ENCODE measurements around the gene RMC1. TPM values are rescaled to one million over a fixed set of nuclear protein-coding genes. Genes with fewer than 3 reads are reported as not detected.
A peak's percentile ranks its signal among the peaks of the same experiment; 100 is the strongest.

RMC1 gene
- total RNA-seq, 1 donor from 2014 or later = 25.0 TPM

DNA sequence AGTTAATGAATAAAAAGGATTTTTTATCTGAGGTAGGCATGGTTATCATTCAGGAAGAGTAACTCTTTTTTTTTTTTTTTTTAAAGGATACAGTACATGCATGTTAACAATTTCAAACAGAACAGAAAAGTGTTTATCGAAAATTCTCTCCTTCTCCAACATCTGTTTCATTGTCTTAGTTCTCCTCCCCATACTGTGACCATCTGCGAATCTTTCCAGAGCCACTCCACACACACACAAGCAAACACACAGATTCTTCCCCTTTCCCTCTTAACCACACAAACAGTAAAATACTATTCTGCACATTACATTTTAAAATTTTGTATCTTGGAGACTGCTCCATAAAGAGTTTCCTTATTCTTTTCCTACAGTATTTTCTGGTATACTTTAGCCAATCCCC is 45.0 kb downstream of the RMC1 start:
- Mint-ChIP-seq H3K9me3 (no peaks in the 10 kb centered on the region), H3K4me3 (no peak overlapping the region), H3K27ac (peak overlapping the region; percentile 8), H3K36me3 (peaks cover 38% of the 10 kb centered on the region), H3K27me3 (no peaks in the 10 kb centered on the region), H3K4me1 (ENCODE audit: unreplicated experiment) (peaks cover 7% of the 10 kb centered on the region)
- TF ChIP-seq, protein P1, sequence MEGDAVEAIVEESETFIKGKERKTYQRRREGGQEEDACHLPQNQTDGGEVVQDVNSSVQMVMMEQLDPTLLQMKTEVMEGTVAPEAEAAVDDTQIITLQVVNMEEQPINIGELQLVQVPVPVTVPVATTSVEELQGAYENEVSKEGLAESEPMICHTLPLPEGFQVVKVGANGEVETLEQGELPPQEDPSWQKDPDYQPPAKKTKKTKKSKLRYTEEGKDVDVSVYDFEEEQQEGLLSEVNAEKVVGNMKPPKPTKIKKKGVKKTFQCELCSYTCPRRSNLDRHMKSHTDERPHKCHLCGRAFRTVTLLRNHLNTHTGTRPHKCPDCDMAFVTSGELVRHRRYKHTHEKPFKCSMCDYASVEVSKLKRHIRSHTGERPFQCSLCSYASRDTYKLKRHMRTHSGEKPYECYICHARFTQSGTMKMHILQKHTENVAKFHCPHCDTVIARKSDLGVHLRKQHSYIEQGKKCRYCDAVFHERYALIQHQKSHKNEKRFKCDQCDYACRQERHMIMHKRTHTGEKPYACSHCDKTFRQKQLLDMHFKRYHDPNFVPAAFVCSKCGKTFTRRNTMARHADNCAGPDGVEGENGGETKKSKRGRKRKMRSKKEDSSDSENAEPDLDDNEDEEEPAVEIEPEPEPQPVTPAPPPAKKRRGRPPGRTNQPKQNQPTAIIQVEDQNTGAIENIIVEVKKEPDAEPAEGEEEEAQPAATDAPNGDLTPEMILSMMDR (conservative IDR thresholded peaks at IDR 0.05) = no peak
- DNase-seq (ENCODE audit: extremely low spot score, unreplicated experiment) = no peak

DNA sequence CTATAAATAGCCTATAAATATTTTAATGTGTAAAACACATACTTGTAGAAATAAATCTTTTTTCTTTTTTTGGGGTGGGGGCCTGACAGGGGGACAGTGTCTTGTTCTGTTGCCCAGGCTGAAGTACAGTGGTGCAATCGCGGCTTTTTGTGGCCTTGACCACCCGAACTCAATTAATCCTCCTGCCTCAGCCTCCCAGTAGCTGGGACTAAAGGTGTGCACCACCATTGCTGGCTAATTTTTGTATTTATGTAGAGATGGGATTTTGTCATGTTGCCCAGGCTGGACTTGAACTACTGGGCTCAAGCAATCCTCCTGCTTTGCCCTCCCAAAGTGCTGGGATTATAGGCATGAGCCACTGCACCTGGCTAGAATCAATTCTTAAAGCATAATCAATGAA is 45.4 kb downstream of the RMC1 start:
- Mint-ChIP-seq H3K4me1 (ENCODE audit: unreplicated experiment) (peaks cover 7% of the 10 kb centered on the region), H3K9me3 (no peaks in the 10 kb centered on the region), H3K36me3 (peaks cover 39% of the 10 kb centered on the region), H3K27ac (no peak overlapping the region), H3K4me3 (no peak overlapping the region), H3K27me3 (no peaks in the 10 kb centered on the region)
- TF ChIP-seq, protein P1 (conservative IDR thresholded peaks at IDR 0.05) = no peak
- DNase-seq (ENCODE audit: extremely low spot score, unreplicated experiment) = no peak

DNA sequence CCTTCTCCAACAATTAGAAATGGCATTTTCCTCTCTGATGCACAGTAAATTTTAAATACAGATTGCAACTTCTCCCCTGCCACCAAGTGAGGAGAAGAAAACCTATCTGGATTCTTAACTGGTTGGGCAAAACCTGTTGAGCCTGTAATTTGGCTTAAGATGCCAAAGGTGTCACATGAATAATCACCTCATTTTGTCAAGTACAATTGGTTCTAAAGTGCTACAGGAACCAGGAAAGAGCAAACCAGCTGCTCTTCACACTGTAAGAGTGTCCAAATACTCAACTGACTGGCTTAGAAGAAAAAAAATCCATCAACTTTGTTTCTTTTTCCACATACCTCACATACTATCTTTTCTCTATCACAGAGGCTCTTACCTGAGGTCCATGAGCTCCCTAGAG is 47.6 kb downstream of the RMC1 start:
- Mint-ChIP-seq H3K27me3 (no peaks in the 10 kb centered on the region), H3K9me3 (no peaks in the 10 kb centered on the region), H3K36me3 (peaks cover 46% of the 10 kb centered on the region), H3K4me1 (ENCODE audit: unreplicated experiment) (peaks cover 7% of the 10 kb centered on the region), H3K27ac (peak overlapping the region; percentile 93), H3K4me3 (peak overlapping the region; percentile 68)
- TF ChIP-seq, protein P1 (conservative IDR thresholded peaks at IDR 0.05) = no peak
- no peak for DNase-seq (ENCODE audit: extremely low spot score, unreplicated experiment)

DNA sequence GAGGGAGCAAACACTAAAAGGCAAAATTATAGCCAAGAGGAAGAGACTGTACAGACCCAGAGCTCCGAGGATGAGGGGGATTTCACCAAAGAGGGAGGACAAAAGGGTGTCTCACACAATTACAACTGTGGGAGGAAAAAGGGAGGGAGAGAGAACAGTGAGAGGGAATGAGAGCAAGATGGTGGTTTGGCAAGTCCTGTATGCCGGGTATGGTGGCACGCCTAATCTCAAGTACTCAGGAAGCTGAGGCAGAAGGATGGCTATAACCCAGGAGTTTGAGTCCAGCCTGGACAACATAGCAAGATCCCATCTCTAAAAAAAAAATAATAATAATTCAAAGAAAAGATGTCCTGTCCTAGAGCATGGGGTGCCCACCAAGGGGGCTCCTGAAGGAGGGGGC is 48.7 kb downstream of the RMC1 start:
- Mint-ChIP-seq H3K4me1 (ENCODE audit: unreplicated experiment) (peaks cover 7% of the 10 kb centered on the region), H3K27me3 (no peaks in the 10 kb centered on the region), H3K27ac (peak overlapping the region; percentile 93), H3K36me3 (peaks cover 44% of the 10 kb centered on the region), H3K9me3 (no peaks in the 10 kb centered on the region), H3K4me3 (no peak overlapping the region)
- DNase-seq (ENCODE audit: extremely low spot score, unreplicated experiment) = no peak
- TF ChIP-seq, protein P1 (conservative IDR thresholded peaks at IDR 0.05) = no peak

DNA sequence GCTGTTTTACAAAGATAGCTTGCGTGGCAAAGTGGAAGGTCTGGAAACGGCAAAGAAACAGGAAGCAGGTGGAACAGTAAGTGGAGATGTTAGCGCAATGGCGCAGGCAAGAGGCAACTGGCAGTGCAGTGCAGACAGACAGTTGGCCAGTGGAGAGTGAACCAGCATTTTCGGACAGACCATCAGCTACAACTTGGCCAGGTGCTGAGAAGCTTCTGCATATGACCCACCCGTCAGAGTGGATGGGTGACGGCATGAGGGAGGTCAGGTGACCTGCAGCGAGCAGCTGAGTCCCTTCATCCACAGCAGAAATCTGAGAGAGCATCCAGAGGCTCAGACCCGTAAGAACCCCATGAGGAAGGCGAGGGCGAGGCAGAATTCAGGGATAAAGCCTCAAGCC is 49.2 kb downstream of the RMC1 start:
- TF ChIP-seq, protein P1 (conservative IDR thresholded peaks at IDR 0.05) = no peak
- Mint-ChIP-seq H3K27me3 (no peaks in the 10 kb centered on the region), H3K9me3 (no peaks in the 10 kb centered on the region), H3K4me3 (no peak overlapping the region), H3K27ac (no peak overlapping the region), H3K4me1 (ENCODE audit: unreplicated experiment) (peaks cover 7% of the 10 kb centered on the region), H3K36me3 (peaks cover 44% of the 10 kb centered on the region)
- no peak for DNase-seq (ENCODE audit: extremely low spot score, unreplicated experiment)

DNA sequence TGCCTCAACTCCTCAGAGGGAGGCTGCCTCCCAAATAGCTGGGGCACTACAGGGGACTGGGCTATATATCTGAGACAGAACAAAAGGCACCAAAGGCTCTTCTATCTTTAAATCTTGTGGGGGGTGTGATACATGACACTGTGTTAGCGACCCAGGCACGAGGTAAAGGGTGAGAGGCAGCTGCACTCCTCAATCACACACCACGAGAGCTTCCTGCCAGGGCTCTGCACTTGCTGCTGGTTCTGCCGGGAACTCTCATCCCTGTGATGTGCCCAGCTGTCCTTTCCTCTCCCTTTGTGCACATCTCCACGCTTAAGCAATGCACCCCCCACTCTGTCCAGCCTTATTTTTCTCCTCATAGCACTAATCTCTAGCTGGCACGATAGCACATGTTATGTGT is 50.6 kb downstream of the RMC1 start:
- Mint-ChIP-seq H3K27me3 (no peaks in the 10 kb centered on the region), H3K36me3 (peaks cover 51% of the 10 kb centered on the region), H3K4me3 (no peak overlapping the region), H3K9me3 (no peaks in the 10 kb centered on the region), H3K4me1 (ENCODE audit: unreplicated experiment) (peaks cover 7% of the 10 kb centered on the region), H3K27ac (no peak overlapping the region)
- no peak for DNase-seq (ENCODE audit: extremely low spot score, unreplicated experiment)
- TF ChIP-seq, protein P1 (conservative IDR thresholded peaks at IDR 0.05) = no peak

Measured in type B pancreatic cell (in vitro differentiated cells).